ENCODE measurements around the gene ANGPT4.

The ANGPT4 gene

GRCh38 chr20:959996-960615, 44.0 kb upstream of the ANGPT4 start:
- Histone ChIP-seq H3K27me3 (replicated peaks) (no peaks in the 10 kb centered on the region), H3K36me3 (replicated peaks) (no peaks in the 10 kb centered on the region), H3K4me3 (ENCODE audit: low read depth, low read length) (no peak overlapping the region), H3K27ac (no peak overlapping the region)
- TF ChIP-seq CTCF (IDR thresholded peaks at IDR 0.05; ENCODE audit: low read depth, low read length, missing control alignments) = no peak
- in situ Hi-C loops (cut with HindIII; ENCODE audit: low pct_ligation_motif_present, low sequenced_read_pairs) = no loop called here
- no peak for DNase-seq

- Histone ChIP-seq H3K27me3 (replicated peaks) (no peaks in the 10 kb centered on the region), H3K27ac (no peak overlapping the region), H3K4me3 (ENCODE audit: low read depth, low read length) (no peak overlapping the region), H3K36me3 (replicated peaks) (no peaks in the 10 kb centered on the region)
- DNase-seq = no peak
- no peak for TF ChIP-seq CTCF (IDR thresholded peaks at IDR 0.05; ENCODE audit: low read depth, low read length, missing control alignments)
- in situ Hi-C loops (cut with HindIII; ENCODE audit: low pct_ligation_motif_present, low sequenced_read_pairs) = no loop called here
Observed at GRCh38 chr20:958936-959815, 43.0 kb upstream of the ANGPT4 start.

- no peaks in the 10 kb centered on the region for H3K36me3 ChIP-seq (replicated peaks)
- no peak overlapping the region for H3K27ac ChIP-seq
- peak; percentile 5 for DNase-seq
- TF ChIP-seq CTCF (IDR thresholded peaks at IDR 0.05; ENCODE audit: low read depth, low read length, missing control alignments) = peak; percentile 17
- in situ Hi-C loops (cut with HindIII; ENCODE audit: low pct_ligation_motif_present, low sequenced_read_pairs) = no loop called here
- no peak overlapping the region for H3K4me3 ChIP-seq (ENCODE audit: low read depth, low read length)
- H3K27me3 ChIP-seq (replicated peaks) = no peaks in the 10 kb centered on the region
Observed at GRCh38 chr20:957544-957943, 41.4 kb upstream of the ANGPT4 start.

GRCh38 chr20:956330-956951, 40.3 kb upstream of the ANGPT4 start:
- in situ Hi-C loops (cut with HindIII; ENCODE audit: low pct_ligation_motif_present, low sequenced_read_pairs) = no loop called here
- TF ChIP-seq CTCF (IDR thresholded peaks at IDR 0.05; ENCODE audit: low read depth, low read length, missing control alignments) = peak; percentile 97
- peak; percentile 43 for DNase-seq
- Histone ChIP-seq H3K4me3 (ENCODE audit: low read depth, low read length) (no peak overlapping the region), H3K27me3 (replicated peaks) (no peaks in the 10 kb centered on the region), H3K27ac (no peak overlapping the region), H3K36me3 (replicated peaks) (no peaks in the 10 kb centered on the region)

- no peak for DNase-seq
- no peaks in the 10 kb centered on the region for H3K36me3 ChIP-seq (replicated peaks)
- in situ Hi-C loops (cut with HindIII; ENCODE audit: low pct_ligation_motif_present, low sequenced_read_pairs) = no loop called here
- H3K4me3 ChIP-seq (ENCODE audit: low read depth, low read length) = no peak overlapping the region
- H3K27ac ChIP-seq = no peak overlapping the region
- TF ChIP-seq CTCF (IDR thresholded peaks at IDR 0.05; ENCODE audit: low read depth, low read length, missing control alignments) = no peak
- no peaks in the 10 kb centered on the region for H3K27me3 ChIP-seq (replicated peaks)
Observed at GRCh38 chr20:955656-956055, 39.5 kb upstream of the ANGPT4 start.
